HG03432 (cell line): Measurements from ENCODE around the gene ATOH8.

ENCODE experiments used
- ATAC-seq: cut with Tn5 transposase; IDR thresholded peaks from one replicate; pipeline ENCODE4 v1.9.1; 2021; ENCODE audit warnings: mild to moderate bottlenecking, moderate library complexity; ENCODE audit not compliant: unreplicated experiment

ATOH8 gene

GRCh38 chr2:85785027-85785822 lies 31.4 kb downstream of the ATOH8 start:
- no peak for ATAC-seq

DNA sequence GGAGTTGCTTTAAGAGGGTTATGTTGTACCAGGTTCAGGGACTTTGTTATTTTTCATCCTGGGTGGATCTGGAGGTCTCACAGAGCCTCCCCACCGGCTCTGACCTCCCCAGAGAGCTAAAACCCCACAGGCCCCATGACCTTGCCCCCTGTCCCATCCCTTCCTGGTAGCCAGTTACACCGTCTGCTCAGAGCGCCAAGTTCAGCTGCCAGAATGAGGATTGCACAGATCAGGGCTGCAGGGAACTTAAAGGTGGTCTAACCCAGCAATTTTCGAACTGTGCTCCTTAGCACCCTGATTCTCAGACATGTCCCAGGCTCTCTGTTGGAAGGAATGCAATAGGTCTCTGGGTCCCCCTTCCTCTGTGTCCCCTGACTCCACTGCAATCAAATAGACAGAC lies 32.1 kb downstream of the ATOH8 start:
- ATAC-seq: no peak

DNA sequence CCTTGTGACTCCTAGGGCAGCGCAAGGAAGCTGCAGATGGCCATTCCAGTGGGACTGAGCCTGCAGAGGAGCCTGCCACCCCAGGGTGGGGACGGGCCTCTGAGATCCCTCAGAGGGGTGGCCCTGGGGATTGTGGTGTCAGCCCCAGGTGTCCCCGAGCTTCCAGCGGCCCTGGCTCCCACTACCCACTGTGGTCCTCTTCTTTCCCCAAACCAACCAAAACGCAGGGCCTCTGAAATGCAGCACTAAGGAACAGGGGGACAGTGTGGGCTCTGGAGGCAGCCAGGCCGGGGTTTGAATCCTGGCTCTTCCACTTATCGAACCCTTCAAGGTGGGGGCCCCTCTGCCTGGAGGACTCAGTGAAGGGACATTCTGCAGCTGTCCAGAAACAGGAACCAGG lies 32.7 kb downstream of the ATOH8 start:
- no peak for ATAC-seq

DNA sequence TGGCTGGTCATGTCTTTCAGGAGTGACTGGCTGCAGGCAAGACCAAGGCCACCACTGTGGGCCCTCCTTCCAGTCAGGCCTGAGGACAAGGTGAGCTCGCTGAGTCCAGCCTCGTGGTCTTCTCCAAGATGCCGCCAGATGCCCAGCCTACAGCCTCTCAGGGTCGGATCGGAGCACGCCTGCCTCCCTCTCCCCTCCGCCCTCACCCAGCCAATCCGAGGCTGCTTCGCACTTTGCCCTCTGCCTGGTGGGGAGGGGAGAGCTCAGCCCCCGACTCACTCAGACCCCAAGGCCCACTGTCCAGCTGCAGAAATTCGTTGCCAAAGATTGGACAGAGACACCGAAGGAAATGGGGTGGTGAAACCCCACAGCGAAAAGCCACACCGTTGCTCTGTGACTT lies 33.1 kb downstream of the ATOH8 start:
- ATAC-seq: no peak

GRCh38 chr2:85787282-85787980 lies 33.6 kb downstream of the ATOH8 start:
- ATAC-seq: no peak

- ATAC-seq: no peak
Measured at GRCh38 chr2:85787981-85788340, 34.2 kb downstream of the ATOH8 start.

GRCh38 chr2:85788603-85789002 lies 34.8 kb downstream of the ATOH8 start:
- no peak for ATAC-seq

DNA sequence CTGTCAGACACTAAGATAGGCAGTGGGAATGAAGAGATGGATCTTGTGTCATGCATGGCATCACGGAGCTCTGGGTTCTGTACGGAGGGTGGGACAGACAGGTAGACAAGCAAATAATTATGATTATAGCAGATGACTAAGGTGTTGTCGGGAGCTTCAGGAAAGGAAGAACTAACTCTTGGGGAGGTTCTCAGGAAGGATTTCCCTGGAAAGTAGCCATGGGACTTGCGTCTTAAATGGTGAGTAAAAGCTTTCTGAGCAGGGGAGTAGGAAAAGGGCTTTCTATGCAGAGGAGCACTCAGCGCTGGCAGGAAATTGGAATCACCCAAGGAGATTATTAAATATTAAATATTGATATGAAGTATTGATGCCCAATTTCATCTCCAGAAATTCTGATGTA lies 35.5 kb downstream of the ATOH8 start:
- ATAC-seq: no peak

GRCh38 chr2:85790032-85790431 lies 36.2 kb downstream of the ATOH8 start:
- no peak for ATAC-seq

GRCh38 chr2:85790499-85791188 lies 36.9 kb downstream of the ATOH8 start:
- ATAC-seq: no peak

DNA sequence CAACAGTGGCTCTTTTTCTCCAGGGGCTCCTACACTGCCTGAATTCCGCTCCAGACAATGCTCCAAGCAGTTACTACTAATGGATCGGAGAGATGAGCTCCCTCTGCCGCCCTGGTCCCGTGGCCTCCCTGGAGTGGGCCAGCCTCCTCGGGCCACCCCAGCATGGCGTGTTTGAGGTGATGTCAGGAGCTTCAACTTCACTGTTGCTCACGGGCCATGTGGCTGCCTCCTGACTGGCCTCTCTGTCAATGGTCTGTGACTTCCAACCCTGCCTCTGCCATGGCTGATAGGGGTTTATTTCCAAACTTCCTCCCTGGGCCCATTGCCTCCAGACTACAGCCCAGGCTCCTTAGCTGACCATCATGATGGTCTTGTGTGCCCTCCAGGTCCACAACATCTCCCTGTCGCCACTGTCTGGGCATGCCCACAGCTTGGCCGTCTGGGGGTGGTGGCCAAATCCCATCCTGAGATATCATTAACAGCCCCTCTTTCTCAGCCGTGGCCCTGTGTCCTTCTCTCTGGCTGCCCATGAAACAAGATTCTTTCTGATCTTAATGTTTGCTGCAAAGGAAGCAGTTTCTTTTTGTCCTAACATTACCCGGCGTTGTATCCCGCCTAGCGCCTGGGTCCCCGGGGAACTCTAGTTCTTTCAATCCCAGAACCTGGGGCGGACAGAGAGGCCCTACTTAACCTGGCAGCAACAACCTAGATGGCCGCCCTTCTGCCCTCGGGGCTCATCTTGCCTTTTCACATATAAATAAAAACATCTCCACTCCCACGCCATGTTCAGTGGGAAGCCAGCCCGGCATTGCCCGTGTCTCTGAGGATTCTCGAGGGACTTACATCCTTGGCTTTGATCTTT lies 38.1 kb downstream of the ATOH8 start:
- no peak for ATAC-seq

DNA sequence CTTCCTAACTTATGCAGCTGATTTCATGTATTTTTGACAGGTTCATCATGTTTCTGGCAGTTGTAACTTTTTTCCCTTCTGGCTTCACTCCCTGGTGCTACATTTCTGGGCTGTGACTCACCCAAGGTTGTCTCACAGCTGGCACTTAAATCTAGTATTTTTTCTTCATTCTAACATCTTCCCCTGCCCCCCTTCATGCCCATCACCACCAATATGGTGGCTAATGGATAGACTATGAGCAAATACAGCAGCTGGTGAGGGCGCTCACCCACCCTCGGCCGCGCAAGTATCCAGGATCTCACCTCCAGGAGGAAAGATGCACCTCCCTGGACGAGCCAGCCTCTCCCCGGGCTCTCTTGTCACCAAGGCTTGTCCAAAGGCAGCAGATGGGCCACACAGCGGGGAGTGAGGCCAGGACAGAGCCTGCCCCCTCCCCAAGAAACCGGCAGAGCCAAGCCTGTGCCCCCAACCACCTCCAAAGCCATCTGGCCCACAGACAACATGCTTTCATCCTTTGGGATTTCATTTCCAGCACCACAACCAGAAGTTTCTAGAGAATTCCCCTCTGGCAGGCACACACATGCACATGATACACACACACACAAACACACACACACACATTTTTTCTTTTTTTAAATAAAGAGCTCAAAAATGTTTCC lies 39.1 kb downstream of the ATOH8 start:
- no peak for ATAC-seq

DNA sequence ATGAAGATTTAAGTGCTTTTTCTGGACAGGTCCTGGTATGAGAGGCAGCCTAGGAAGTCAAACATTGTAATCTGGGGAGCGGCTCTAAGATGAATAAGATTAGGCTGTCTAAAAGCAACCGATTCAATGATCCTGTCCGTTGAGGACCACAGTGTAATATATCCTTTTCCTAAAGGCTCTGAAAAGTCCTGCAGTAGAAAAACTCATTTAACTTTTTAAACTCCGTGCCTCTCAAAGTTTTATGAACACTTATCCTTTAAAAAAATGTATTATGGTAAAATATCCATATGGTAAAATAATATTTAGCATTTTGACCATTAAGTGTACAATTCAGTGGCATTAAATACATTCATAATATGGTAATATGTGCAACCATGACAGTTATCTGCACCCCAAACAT lies 39.8 kb downstream of the ATOH8 start:
- no peak for ATAC-seq

DNA sequence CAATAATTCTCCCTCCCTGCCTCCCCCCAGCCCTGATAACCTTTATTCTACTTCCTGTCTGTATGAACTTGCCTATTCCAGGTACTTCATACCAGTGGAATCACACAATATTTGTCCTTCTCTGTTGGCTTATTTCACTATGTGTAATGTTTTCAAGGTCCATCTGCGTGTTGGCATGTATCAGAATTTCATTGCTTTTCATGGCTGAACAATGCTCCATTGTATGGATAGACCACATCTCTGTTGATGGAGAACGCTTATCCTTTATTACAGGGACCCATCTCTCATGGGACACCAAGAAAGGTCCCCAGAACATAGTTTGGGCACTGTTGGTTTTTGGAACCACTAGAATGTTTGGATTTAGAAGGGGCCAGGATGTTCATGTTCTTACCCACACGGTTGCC lies 40.2 kb downstream of the ATOH8 start:
- no peak for ATAC-seq

DNA sequence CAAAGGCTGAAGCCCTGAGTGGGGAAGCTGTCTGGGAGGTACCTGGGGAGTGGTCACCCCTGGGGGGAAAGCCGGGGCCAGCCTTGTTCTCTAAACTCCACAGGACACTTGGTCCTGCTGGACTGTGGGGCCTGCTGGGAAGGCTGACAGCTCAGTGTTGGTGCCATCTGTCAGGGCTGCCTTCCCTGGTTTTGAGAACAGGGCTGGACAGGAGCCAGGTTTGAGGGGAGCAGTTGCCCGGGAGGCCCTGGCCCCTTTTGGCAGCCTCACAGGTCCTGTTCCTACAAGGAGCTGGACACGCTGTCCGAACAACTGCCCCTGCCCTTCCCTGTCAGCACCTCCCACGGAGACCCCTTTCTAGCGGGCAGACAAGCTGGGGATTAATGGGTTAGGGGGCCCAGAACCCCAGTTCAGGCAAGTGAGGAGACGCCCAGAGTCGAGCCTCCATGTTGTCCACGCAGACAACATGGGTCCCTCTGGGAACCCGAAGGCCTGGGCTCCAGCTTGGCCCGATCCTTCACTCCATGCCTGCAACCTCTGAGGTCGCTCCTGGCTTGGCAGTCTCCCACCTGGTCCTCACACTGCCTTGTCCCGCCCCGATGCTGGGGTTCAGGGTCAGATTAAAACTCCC lies 40.8 kb downstream of the ATOH8 start:
- ATAC-seq: no peak

DNA sequence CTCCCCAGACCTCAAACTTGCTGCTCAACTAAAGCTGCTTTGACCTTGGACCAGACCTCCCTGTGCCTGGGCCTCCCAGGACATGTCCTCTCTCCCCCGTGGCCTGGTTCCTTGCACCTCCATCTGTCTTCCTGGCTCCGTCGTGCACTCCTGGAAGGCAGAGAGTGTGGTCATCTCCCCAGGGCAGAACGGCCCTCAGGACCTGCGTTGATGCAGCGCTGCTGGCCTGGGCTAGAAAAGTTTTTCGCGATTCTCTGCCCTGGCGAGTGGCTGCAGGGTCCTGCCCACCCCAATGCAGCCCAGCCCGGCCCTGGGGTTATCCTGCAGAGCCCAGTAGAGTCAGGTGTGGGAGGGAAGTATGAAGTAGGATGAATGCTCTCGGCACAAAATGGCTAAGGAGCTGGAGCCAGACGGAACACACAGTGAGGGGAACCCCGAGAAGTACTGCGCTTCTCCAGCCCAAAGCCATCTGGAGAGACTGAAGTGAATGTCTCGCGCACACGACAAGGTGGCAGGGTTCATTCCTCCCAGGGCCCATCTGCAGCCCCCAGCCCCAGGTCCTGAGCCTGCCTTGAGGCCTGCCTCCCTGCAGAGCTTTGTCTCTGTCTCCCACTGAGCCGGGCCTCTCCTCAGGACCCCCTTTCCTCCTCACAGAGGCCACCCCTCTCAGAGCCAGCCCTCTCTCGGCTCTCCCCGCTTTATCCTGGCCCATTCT lies 41.7 kb downstream of the ATOH8 start:
- ATAC-seq: no peak

- ATAC-seq: no peak
Measured at GRCh38 chr2:85796046-85796340, 42.2 kb downstream of the ATOH8 start.

- no peak for ATAC-seq
Measured at GRCh38 chr2:85796341-85797262, 42.8 kb downstream of the ATOH8 start.

DNA sequence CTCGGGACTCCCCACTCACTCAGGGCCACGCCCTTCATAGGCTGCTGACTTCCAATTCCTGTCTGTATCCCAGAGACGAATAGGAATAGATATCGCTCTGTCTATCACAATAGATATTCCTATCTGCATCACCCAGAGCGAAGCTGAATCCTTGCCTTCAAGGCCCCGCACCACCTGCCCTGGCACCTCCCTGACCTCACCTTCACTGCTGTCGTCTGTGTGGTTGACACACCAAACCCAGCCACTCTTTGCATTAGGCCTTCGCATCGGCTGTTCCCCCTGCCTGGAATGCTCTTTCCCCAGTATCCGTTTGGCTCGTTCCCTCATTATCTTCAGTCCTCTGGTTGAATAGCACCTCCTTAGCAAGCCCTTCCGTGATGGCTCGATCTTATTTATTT lies 43.5 kb downstream of the ATOH8 start:
- ATAC-seq: no peak
